T-helper 2 cell (primary cell): Measurements from ENCODE around the gene PCNA.
A peak's percentile ranks its signal among the peaks of the same experiment; 100 is the strongest.
"Not testable (repeated sequence)": the region's sequence is repeated elsewhere in the genome, so short reads cannot be mapped to it uniquely, and the experiment has no call there.

Experiments used
- DNase-seq, 5 experiments: peaks; one replicate each; pipeline versions ENCODE4 v3.0.0 to v3.0.0-alpha.2; 2012 to 2022

PCNA gene

DNA sequence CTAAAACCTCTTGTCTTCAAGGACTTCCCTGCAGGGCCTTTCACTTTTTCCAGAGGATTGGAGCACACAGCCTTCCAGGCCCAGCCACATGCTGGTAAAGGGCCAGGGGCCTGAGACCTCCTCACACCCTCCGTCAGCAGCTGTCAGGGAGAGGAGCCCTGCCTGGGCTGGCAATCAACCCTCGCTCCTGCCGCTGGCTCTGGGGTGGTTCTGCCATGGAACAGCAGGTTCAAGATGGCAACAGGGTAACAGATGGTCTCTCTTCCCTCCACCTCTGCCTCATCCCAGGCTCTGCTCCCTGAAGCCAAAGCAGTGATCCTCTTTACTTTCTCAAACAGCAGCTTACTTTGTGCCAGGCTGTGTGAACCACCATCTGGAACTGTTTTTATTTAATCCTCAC, 23.8 kb downstream of the PCNA start:
- no peak for DNase-seq

DNA sequence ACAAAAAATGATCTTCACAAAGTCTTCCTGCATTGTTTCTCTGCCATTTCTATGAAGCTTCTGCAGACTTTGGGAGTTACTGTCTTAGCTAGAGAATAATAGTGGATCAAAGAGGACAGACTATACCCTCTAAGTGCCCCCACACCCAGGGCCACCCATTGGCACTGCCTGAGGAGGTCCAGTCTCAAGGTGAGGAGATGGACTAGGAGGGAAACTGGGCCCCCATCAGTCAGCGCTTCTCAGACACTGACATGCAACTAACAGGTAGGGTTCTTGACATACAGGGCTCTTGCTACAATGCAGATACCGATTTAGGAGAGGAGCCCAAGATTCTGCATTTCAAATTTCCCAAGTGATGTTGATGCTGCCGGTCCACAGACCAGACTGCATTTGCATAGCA, 24.3 kb downstream of the PCNA start:
- DNase-seq, result no peak

DNA sequence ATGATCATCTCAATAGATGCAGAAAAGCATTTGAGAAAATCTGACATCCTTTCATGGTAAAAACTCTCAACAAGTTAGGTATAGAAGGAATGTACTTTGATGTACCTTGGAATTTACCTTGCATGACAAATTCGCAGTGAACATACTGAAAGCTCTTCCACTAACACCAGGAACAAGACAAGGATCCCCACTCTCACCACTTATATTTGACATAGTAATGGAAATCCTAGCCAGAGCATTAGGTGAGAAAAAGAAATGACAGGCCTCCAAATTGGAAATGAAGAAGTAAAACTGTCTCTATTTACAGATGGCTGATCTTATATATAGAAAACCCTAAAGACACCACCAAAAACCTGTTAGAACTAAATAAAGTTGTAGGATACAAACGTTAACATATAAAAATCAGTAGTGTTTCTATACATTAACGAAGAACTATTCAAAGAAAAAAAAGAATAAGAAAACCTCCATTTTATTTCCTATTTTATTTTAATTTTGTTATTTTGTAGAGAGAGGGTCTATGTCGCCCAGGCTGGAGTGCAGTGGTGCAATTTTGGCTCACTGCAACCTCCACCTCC, 26.9 kb downstream of the PCNA start:
- DNase-seq, result no peak

DNA sequence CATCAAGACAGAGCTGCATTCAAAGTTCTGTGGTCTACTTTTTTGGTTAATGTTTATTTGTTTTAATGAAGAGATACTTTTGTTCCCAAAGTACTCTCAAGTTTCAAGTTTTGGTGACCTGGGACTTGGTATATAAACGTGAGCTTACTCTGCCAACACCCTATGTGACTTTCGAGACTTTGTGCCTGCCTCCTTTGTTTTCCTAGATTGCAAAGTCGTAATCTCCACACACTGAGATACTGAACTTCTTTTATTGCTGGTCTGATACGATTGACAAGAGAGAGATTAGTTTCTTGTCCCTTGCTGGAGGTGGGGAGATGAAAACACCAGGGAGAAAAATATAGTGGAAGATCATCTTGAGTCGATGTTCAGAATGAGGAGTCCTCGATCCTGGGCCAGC, 27.9 kb downstream of the PCNA start:
- DNase-seq, result no peak

DNA sequence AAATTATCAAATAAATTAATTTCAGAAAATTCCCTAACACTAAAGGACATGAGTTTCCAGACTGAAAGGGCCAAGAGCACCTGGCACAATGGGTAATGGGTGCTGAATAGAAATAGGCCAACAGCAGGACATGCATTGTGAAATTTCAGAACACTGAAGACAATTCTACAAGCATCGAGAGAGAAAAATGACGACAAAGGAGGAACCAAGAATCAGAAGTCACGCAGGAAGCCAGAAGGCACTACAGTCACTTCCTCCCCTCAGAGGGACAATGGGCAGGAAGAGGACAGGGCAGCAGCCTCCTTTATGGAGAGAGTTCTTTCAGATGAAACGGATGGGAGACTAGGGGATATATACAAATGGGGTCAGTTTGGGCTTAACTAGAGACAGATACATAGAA, 29.6 kb downstream of the PCNA start:
- DNase-seq, result peak in 1 of 5 experiments; percentile 47

DNA sequence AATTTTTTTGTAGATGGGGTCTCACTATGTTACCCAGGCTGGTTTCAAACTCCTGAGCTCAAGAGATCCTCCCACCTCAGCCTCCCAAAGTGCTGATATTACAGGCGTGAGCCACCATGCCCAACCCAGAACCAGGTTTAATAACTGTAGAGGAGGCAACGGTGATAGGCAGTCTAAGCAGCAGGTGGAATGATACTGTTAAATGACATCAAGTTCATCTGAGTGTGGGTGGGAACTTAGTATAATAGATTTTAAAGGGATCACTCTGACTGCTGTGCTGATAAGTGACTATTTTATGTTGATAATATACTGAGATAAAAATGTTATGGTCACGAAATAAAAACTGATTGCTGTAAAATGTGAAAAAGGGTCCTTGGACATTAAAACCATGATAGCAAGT, 31.1 kb downstream of the PCNA start:
- no peak for DNase-seq

DNA sequence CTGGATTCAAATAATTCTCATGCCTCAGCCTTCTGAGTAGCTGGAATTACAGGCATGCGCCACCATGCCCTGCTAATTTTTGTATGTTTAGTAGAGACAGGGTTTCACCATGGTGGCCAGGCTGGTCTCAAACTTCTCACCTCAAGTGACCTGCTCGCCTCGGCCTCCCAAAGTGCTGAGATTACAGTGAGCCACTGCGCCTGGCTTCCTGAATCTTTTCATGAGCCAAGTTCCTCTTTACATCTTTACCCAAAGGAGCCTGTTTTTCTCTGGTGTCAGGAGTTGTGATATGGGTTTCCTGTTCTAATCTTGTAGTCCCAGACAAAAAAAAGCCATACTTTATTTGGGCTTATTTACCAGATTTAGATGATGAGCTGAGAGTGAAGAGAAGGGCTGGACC, 34.4 kb downstream of the PCNA start:
- DNase-seq, result no peak

DNA sequence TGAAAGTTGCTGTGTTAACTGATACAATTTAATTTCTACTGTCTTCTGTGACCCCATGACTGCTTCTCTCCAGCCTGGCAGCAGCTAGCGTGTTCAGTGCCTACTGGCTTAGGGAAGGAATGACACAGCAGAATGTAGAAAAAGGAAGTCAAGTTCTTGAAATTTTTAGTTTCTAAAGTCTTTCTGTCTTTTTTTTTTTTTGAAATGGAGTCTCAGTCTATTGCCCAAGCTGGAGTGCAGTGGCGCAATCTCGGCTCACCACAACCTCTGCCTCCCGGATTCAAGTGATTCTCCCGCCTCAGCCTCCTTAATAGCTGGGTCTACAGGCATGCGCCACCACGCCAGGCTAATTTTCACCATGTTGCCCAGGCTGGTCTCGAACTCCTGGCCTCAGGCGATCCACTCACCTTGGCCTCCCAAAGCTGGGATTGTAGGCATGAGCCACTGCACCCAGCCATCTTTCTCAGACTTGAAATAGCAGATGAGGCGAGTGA, 39.3 kb downstream of the PCNA start:
- DNase-seq, result peak in 1 of 5 experiments; percentile 81

DNA sequence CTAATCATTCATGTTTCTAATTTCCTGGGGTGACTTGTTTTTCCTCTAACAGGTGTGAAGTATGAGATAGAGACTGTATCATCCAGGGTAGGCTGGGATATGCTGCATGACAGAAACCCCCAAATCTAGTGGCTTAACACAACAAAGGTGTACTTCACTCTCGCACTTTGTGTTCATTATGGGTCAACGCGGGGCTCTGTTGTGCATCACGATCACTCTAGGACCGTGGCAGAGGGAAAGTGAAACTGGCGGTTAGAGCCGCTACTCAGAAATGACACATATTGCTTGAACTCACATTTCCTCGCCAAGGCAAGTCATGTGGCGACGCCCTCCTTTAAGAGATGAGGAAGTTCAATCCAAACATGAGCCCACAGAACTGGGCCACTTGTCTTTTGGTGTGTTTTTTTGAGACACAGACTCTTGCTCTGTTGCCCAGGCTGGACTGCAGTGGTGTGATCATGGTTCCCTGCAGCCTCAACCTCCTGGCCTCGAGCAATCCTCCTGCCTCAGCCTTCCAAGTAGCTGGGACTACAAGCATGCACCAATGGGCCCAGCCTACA, 41.3 kb downstream of the PCNA start:
- peak; percentile 10 to 98 (median 60) for DNase-seq

DNA sequence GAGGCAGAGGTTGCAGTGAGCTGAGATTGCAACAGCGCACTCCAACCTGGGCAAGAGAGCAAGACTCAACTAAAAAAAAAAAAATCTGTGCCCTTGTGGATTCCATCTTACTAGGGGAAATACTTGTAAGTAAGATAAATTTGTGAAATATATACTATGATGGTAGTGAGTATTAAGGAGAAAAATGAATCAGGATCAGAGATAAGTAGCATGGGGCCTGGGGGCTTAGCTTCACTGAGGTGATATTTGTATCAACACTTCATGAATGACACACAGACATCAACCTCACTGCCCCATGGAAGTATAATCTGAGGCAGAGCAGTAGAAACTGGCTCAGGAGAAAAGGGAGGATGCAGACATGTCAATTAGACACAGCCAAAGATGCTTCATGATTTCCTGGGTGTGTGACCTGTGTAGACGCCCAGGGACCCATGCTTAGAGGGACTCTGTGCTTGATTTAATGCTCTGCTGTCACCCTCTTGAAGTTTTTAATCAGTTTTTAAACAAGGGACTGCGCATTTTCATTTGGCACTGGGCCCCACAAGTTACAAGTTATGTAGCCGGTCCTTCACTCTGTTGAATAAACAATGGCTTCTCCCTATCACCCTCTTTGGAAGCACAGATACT, 41.9 kb downstream of the PCNA start:
- peak in 2 of 5 experiments; percentile 21 to 62 for DNase-seq

DNA sequence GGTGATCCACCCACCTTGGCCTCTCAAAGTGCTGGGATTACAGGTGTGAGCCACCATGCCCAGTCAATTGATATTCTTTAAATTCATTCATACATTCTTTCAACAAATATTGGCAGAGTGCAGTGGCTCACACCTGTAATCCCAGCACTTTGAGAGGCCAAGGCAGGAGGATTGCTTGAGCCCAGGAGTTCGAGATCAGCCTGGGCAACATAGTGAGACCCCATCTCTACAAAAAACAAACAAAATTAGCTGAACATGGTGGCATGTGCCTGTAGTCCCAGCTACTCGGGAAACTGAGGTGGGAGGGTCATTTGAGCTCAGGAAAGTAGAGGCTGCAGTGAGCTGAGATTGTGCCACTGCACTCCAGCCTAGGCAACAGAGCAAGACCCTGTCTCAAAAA, 42.8 kb downstream of the PCNA start:
- DNase-seq, result not testable (repeated sequence)

DNA sequence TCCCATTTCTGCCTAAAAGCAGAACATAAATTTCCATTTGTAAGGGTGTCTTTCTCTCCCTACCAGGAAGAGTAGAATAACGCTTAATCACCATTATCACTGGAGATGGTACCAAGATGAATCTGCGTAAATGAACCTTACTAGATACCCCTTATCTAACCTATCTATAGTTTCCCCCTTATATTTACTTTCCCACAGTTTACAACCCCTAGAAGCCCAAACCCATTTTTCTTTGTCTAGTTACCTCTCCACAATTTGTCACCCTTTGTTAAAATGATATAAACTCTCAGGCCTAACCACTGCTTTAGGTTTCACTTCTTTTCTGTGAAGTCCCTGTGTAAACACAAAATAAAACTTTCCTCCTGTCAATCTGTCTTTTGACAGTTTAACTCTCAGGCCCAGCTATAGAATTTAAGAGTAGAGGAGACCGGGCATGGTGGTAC, 45.5 kb downstream of the PCNA start:
- DNase-seq, result peak in 1 of 5 experiments; percentile 39

DNA sequence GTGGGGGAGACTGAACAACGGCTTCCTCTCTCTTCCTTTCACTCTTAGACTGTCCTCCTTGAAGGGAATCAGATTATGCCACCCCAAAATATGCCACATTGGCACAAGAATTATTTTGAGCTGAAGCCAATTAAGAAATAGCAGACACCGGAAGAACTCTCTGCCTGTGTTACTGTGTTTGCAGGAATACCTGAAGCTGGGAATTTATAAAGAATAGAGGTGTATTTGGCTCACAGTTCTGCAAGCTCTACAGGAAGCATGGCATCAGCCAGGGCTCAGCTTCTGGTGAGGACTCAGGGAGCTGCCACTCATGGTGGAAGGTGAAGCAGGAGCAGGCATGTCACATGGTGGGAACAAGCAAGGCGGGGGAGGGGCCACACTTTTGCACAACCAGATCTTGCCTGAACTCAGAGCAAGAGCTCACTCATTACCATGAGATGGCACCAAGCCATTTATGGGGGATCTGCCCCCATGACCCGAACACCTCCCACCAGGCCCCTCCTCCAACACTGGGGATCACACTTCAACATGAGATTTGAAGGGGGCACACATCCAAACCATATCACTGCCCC, 46.0 kb downstream of the PCNA start:
- peak in 1 of 5 experiments; percentile 19 for DNase-seq

DNA sequence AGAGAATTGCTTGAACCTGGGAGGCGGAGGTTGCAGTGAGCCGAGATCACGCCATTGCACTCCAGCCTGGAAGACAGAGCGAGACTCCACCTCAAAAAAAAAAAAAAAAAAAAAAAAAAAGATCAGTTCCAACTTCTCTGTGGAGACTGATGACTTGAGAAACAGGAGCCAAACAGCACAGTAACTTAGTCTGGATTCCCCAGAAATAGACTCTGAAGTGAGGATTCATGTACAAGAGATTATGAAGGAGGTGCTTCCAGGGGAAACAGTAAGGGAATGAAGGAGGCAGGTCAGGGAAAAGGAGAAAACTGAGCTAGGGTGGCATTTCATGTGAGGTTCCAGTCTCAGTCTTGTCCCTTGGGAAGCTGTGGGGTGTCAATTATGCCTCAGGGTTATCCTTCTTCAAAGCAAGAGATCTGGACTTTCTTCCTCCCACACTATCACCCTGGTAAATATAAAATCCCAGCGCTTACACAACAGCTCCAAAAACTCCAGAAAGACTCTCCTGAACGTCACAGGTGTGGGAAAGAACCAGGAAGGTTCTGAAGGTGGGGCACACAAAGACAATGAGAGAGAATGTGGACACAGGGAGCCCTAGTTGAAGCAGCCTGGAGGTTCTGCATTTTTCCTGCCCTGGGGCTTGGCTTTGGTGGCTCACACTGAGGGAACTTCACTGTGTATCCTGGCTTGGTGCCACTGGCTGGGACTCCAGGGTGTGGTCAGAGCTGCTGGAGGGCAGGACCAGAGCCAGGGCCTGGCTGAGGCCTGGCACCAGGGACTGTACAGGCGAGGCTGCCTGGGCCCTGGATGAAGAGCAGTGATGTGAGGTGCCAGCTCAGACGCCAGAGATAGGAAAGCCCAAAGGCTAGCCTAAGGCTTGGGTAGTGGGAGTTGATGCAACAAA, 46.8 kb downstream of the PCNA start:
- DNase-seq, result no peak

DNA sequence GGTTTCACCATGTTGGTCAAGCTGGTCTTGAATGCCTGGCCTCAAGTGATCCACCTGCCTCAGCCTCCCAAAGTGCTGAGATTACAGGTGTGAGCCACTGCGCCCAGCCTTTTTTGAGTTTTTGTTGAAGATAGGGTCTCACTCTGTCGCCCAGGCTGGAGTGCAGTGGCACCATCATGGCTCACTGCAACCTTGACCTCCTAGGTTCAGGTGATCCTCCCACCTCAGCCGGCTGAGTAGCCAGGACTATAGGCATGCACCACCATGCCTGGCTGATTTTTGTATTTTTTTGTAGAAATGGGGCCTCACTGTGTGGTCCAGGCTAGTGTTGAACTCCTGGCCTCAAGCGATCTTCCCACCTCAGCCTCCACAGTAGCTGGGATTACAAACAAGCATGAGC, 47.8 kb downstream of the PCNA start:
- DNase-seq, result not testable (repeated sequence)

DNA sequence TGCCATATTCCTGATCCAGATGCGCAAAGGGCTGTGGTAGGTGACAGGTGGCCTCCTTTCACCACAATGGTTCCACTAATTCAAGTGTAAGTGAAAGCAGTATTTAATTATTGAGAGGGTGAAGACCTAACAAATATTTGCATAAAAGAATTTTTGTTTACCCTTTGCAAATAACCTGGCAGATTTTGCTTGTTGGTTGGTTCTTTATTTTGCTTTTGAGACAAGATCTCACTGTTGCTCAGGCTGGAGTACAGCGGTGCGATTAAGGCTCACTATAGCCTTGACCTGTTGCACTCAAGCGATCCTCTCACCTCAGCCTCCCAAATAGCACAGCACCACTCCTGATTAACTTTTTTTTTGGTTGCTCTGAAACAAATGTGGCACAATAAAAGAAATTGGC, 49.2 kb downstream of the PCNA start:
- DNase-seq, result no peak

DNA sequence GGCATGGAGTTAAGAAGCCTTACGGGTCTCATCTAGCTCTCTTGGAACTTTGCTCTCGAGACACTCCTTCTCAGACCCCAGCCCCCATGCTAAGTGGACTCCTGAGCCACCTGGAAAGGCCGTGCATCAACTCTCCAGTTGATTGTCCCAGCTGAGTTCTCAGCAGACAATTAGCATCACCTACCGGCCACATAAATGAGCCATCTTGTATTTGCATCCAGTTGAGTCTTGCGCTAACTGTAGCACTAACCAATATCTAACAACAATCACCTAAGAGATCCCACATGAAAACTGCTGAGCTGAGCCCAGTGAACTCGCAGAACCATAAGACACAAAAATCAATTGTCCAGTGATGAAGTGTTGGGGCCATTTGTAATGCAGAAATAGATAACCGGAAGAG, 49.7 kb downstream of the PCNA start:
- DNase-seq, result no peak

DNA sequence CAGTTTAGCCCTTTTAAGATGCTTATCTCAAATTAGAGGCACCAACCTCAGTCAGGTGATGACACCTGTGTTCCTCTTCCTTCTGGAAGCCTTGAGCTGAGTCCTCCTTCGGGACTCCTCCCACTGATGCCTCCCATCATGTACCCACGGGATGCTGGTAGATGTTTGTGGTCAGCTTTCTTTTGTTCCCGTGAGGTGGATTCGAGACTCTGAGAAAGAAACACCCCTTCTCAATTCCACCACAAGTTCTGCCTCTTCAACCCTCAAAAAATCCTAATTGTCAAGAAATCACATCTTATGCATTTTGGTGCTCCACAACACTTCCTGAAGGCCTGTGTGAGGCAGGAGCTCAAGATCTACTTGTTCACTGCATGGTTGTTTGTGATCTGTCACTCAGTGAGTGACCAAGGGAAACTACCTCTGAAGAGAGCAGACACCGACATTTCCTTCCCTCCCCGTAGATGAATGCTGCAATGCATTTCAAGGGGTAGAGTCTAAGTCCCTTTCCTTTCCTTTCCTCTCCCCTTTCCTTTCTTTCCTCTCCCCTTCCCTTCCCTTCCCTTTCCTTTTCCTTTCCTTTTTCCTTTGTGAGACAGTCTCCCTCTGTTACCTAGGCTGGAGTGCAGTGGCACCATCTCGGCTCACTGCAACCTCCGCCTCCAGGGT, 50.5 kb downstream of the PCNA start:
- no peak for DNase-seq

DNA sequence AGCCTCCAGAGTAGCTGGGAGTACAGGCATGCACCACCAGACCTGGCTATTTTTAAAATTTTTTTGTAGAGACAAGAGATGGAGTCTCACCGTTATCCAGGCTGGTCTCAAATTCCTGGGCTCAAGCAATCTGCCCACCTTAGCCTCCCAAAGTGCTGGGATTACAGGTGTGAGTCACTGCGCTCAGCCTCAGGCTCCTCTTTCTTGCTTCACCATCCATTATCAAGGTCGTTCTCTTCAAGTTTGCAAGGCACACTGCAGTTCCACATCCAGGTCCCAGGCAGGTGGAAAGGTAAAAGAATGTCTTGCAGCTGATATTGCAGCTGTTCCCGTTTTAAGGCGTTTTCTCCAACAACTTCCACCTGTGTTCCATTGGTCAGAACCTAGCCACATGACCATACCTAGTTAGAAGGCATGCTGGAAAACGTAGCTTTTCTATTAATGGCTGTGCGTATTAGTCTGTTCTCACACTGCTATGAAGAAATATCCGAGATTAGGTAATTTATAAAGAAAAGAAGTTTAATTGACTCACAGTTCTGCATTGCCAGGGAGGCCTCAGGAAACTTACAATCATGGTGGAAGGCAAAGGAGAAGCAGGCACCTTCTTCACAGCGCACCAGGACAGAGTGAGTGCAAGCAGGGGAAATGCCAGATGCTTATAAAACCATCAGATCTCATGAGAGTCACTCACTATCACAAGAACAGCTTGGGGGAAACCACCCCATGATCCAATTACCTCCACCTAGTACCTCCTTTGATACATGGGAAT, 51.7 kb downstream of the PCNA start:
- no peak for DNase-seq

DNA sequence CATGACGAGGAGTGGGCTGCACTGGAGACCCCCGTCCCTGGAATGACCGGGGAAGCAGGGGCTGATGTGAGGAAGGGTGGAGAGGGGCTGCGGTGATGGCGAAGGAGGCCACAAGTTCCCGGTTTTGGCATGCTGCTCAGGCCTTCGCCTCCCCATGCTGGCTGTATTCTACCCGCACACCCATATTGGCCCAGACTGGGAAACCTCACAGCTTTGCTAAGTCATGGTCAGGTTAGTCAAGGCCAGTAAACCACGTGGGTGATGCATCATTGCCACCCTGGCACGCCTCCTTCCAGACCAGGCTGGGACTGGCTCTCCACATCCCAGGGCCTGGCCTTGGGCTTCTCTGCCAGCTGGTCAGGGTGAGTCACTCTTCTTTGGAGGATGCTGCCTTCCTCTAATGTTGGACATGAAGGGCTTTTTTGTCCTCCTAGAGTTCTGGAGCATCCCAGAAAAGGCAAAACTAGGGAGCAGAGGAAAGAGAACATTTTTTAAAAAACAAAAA, 53.8 kb downstream of the PCNA start:
- DNase-seq, result no peak

DNA sequence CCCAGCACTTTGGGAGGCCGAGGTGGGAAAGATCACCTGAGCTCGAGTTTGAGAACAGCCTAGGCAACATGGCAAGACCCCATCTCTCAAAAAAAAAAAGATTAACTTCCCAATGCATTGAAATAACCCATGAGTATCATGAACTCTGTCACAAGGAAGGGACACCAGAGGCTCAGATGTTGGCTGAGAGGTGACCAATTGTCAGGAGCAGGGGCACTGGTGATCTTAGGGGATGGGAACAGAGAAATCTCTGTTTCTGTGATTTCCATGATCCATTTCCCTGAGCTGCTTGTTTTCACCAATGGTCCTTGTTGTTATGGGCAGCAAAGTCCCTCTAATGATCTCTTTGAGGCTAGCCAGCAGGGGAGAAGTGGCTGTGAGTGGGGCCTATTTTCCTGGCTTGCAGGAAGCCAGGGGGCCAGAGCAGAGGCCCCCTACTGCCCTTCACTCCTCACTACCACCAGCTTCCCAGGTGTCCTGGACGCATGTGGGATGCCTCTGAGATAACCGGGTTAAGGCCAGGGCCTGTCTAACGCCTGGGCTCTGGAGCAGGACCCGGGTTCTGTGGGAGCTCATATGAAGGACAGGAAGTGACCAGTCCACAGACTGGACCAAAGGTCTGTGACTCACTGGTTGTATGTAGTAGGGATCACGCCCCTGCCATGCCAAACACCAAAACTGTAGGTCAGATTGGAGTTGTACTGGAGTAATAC, 54.4 kb downstream of the PCNA start:
- no peak for DNase-seq
